SK-MEL-5 (cell line): ENCODE results near the gene FDXACB1. TPM values are rescaled to one million over a fixed set of nuclear protein-coding genes. Genes with fewer than 3 reads are reported as not detected.

Experiments used
- DNase-seq: peaks from one replicate; pipeline ENCODE4 v3.0.0-alpha.2; 2016; ENCODE audit warnings: low read depth, low spot score
- in situ Hi-C: cut with HindIII; loops from 2 replicates; pipeline ENCODE4 v1.10.0; 2016; ENCODE audit warnings: low sequenced_read_pairs, high pct_unique_total_duplicates, low pct_unique_long_range_greater_than_20kb
- polyA plus RNA-seq, 2 experiments: library from polyadenylated mRNA; depleted of rRNA; stranded (reverse); fragments of >200 nt; gene quantifications; 2 replicates each; pipeline ENCODE4 v1.2.3, GENCODE V29; 2015
- total RNA-seq: library from RNA; depleted of rRNA; stranded (reverse); fragments of >200 nt; shearing (Covaris generic); gene quantifications from 2 replicates; pipeline ENCODE4 v1.2.3, GENCODE V29; 2014; rRNA removed

The FDXACB1 gene
- 2.0 and 2.2 TPM in 2 replicates for total RNA-seq
- 1.1 and 1.8 TPM in 2 replicates for polyA plus RNA-seq (2015; cell fraction: cytosol; rRNA removed)
- 2.3 and 2.8 TPM in 2 replicates for polyA plus RNA-seq (2015; cell fraction: nucleus; rRNA removed)

- peak; percentile 96 for DNase-seq
- in situ Hi-C loops: no loop called here
Measured at GRCh38 chr11:111878849-111879636, at the start of gene FDXACB1, which contains the start of gene CFAP68. Gene FDXACB1, minus strand, starts transcription at chr11:111879165. Its CDS starts 33 bp downstream, at chr11:111879132. Gene CFAP68, plus strand, starts transcription at chr11:111879541. Its CDS starts 20 bp downstream, at chr11:111879561.

GRCh38 chr11:111926505-111927391, 47.8 kb upstream of the FDXACB1 start:
- in situ Hi-C loops: no loop called here
- peak; percentile 90 for DNase-seq

GRCh38 chr11:111925953-111926352, 47.0 kb upstream of the FDXACB1 start:
- no peak for DNase-seq
- in situ Hi-C loops: no loop called here

GRCh38 chr11:111923951-111924350, 45.0 kb upstream of the FDXACB1 start:
- in situ Hi-C loops: no loop called here
- no peak for DNase-seq

GRCh38 chr11:111923351-111923788, 44.4 kb upstream of the FDXACB1 start:
- DNase-seq: no peak

GRCh38 chr11:111922803-111923202, 43.8 kb upstream of the FDXACB1 start:
- DNase-seq: peak; percentile 47
- in situ Hi-C loops: no loop called here

More at GRCh38 chr11:111923351-111923788, 44.4 kb upstream of the FDXACB1 start:
- in situ Hi-C loops: no loop called here

- DNase-seq: no peak
- in situ Hi-C loops: no loop called here
Measured at GRCh38 chr11:111921541-111922230, 42.7 kb upstream of the FDXACB1 start.

GRCh38 chr11:111920908-111921307, 41.9 kb upstream of the FDXACB1 start:
- no peak for DNase-seq
- in situ Hi-C loops: no loop called here

- no peak for DNase-seq
- in situ Hi-C loops: no loop called here
Measured at GRCh38 chr11:111918390-111919256, 39.7 kb upstream of the FDXACB1 start, which contains the start of gene C11orf52. Gene C11orf52, plus strand, starts transcription at chr11:111918913. Its CDS starts 60 bp downstream, at chr11:111918973.

- no peak for DNase-seq
- in situ Hi-C loops: no loop called here
Measured at GRCh38 chr11:111917788-111918187, 38.8 kb upstream of the FDXACB1 start.

GRCh38 chr11:111917312-111917711, 38.3 kb upstream of the FDXACB1 start:
- no peak for DNase-seq
- in situ Hi-C loops: no loop called here

GRCh38 chr11:111916768-111917167, 37.8 kb upstream of the FDXACB1 start:
- in situ Hi-C loops: no loop called here

GRCh38 chr11:111913997-111914396, 35.0 kb upstream of the FDXACB1 start:
- DNase-seq: peak; percentile 88
- in situ Hi-C loops: no loop called here

More at GRCh38 chr11:111916768-111917167, 37.8 kb upstream of the FDXACB1 start:
- no peak for DNase-seq

GRCh38 chr11:111913031-111913861, 34.3 kb upstream of the FDXACB1 start:
- DNase-seq: no peak
- in situ Hi-C loops: no loop called here

- in situ Hi-C loops: no loop called here
- no peak for DNase-seq
Measured at GRCh38 chr11:111912535-111912934, 33.6 kb upstream of the FDXACB1 start, which contains the start of gene HSPB2. Gene HSPB2, plus strand, starts transcription at chr11:111912734. Its CDS starts 96 bp downstream, at chr11:111912830.
